ENCODE results near the gene ARL5C. TPM values are rescaled to one million over a fixed set of nuclear protein-coding genes. Genes with fewer than 3 reads are reported as not detected.
"Not testable (repeated sequence)": the region's sequence is repeated elsewhere in the genome, so short reads cannot be mapped to it uniquely, and the experiment has no call there.

The ARL5C gene
- total RNA-seq, 1 experiment from 2014 or later: not detected

- DNase-seq (ENCODE audit: low spot score); ATAC-seq; H3K9me3 Mint-ChIP-seq; POLR2A ChIA-PET; H3K4me3 Mint-ChIP-seq; H3K36me3 Mint-ChIP-seq; H3K27ac Mint-ChIP-seq: not testable (repeated sequence)
- Mint-ChIP-seq H3K27me3 (ENCODE audit: low read depth) (peaks cover 61% of the 10 kb centered on the region), H3K4me1 (peaks cover 30% of the 10 kb centered on the region)
- CTCF ChIA-PET: interaction anchor here (1.0 to 4.7 kb wide), 4 partner anchors 16 to 185 kb away, joined by 3 to 53 read pairs (median 7); no protein-coding TSS in a partner anchor
- TF ChIP-seq NFYB (CRISPR knock-in tag; conservative IDR thresholded peaks at IDR 0.05; ENCODE audit: low read depth): peak; percentile 43; the same call in 1 of the 2 replicates
These were observed 2.5 kb upstream of the ARL5C start for GRCh38 chr17:39168503-39168902.

- TF ChIP-seq IRF1 (CRISPR knock-in tag; IDR thresholded peaks at IDR 0.05) (no peak), NFYB (CRISPR knock-in tag; conservative IDR thresholded peaks at IDR 0.05; ENCODE audit: low read depth) (no peak), ATF1 (CRISPR knock-in tag; IDR thresholded peaks at IDR 0.05) (no peak), AR (CRISPR knock-in tag; IDR thresholded peaks at IDR 0.05) (no peak), NR2C2 (CRISPR knock-in tag; IDR thresholded peaks at IDR 0.05) (no peak), NFATC4 (CRISPR knock-in tag; IDR thresholded peaks at IDR 0.05) (no peak), OVOL2 (CRISPR knock-in tag; IDR thresholded peaks at IDR 0.05; ENCODE audit: borderline replicate concordance) (no peak), ZNF423 (CRISPR knock-in tag; IDR thresholded peaks at IDR 0.05) (no peak), ZNF317 (CRISPR knock-in tag; IDR thresholded peaks at IDR 0.05; ENCODE audit: borderline replicate concordance, low read depth) (no peak), GTF2I (CRISPR knock-in tag; conservative IDR thresholded peaks at IDR 0.05) (no peak), FOXJ3 (CRISPR knock-in tag; IDR thresholded peaks at IDR 0.05; ENCODE audit: borderline replicate concordance) (no peak)
- TF ChIP-seq, protein P1, sequence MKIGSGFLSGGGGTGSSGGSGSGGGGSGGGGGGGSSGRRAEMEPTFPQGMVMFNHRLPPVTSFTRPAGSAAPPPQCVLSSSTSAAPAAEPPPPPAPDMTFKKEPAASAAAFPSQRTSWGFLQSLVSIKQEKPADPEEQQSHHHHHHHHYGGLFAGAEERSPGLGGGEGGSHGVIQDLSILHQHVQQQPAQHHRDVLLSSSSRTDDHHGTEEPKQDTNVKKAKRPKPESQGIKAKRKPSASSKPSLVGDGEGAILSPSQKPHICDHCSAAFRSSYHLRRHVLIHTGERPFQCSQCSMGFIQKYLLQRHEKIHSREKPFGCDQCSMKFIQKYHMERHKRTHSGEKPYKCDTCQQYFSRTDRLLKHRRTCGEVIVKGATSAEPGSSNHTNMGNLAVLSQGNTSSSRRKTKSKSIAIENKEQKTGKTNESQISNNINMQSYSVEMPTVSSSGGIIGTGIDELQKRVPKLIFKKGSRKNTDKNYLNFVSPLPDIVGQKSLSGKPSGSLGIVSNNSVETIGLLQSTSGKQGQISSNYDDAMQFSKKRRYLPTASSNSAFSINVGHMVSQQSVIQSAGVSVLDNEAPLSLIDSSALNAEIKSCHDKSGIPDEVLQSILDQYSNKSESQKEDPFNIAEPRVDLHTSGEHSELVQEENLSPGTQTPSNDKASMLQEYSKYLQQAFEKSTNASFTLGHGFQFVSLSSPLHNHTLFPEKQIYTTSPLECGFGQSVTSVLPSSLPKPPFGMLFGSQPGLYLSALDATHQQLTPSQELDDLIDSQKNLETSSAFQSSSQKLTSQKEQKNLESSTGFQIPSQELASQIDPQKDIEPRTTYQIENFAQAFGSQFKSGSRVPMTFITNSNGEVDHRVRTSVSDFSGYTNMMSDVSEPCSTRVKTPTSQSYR (CRISPR knock-in tag; IDR thresholded peaks at IDR 0.05): no peak
- TF ChIP-seq, protein P2, sequence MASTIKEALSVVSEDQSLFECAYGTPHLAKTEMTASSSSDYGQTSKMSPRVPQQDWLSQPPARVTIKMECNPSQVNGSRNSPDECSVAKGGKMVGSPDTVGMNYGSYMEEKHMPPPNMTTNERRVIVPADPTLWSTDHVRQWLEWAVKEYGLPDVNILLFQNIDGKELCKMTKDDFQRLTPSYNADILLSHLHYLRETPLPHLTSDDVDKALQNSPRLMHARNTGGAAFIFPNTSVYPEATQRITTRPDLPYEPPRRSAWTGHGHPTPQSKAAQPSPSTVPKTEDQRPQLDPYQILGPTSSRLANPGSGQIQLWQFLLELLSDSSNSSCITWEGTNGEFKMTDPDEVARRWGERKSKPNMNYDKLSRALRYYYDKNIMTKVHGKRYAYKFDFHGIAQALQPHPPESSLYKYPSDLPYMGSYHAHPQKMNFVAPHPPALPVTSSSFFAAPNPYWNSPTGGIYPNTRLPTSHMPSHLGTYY (CRISPR knock-in tag; IDR thresholded peaks at IDR 0.05): no peak
- TF ChIP-seq, protein P3, sequence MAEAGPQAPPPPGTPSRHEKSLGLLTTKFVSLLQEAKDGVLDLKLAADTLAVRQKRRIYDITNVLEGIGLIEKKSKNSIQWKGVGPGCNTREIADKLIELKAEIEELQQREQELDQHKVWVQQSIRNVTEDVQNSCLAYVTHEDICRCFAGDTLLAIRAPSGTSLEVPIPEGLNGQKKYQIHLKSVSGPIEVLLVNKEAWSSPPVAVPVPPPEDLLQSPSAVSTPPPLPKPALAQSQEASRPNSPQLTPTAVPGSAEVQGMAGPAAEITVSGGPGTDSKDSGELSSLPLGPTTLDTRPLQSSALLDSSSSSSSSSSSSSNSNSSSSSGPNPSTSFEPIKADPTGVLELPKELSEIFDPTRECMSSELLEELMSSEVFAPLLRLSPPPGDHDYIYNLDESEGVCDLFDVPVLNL (CRISPR knock-in tag; IDR thresholded peaks at IDR 0.05; ENCODE audit: borderline replicate concordance, low read depth): no peak
- TF ChIP-seq, protein P4, sequence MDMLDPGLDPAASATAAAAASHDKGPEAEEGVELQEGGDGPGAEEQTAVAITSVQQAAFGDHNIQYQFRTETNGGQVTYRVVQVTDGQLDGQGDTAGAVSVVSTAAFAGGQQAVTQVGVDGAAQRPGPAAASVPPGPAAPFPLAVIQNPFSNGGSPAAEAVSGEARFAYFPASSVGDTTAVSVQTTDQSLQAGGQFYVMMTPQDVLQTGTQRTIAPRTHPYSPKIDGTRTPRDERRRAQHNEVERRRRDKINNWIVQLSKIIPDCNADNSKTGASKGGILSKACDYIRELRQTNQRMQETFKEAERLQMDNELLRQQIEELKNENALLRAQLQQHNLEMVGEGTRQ (CRISPR knock-in tag; IDR thresholded peaks at IDR 0.05): no peak
- TF ChIP-seq, protein P5, sequence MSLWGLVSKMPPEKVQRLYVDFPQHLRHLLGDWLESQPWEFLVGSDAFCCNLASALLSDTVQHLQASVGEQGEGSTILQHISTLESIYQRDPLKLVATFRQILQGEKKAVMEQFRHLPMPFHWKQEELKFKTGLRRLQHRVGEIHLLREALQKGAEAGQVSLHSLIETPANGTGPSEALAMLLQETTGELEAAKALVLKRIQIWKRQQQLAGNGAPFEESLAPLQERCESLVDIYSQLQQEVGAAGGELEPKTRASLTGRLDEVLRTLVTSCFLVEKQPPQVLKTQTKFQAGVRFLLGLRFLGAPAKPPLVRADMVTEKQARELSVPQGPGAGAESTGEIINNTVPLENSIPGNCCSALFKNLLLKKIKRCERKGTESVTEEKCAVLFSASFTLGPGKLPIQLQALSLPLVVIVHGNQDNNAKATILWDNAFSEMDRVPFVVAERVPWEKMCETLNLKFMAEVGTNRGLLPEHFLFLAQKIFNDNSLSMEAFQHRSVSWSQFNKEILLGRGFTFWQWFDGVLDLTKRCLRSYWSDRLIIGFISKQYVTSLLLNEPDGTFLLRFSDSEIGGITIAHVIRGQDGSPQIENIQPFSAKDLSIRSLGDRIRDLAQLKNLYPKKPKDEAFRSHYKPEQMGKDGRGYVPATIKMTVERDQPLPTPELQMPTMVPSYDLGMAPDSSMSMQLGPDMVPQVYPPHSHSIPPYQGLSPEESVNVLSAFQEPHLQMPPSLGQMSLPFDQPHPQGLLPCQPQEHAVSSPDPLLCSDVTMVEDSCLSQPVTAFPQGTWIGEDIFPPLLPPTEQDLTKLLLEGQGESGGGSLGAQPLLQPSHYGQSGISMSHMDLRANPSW (CRISPR knock-in tag; conservative IDR thresholded peaks at IDR 0.05; ENCODE audit: low read depth): no peak
- POLR2A ChIA-PET: interaction anchor here (0.5 to 0.6 kb wide), 2 partner anchors 75 to 1773 kb away, joined by 3 read pairs; no protein-coding TSS in a partner anchor
- ATAC-seq (no peak), DNase-seq (ENCODE audit: low spot score) (no peak)
- H3K36me3 Mint-ChIP-seq: peaks cover 6% of the 10 kb centered on the region
- H3K4me1 Mint-ChIP-seq: peaks cover 27% of the 10 kb centered on the region
- H3K4me3 Mint-ChIP-seq: no peak overlapping the region
- peaks cover 9% of the 10 kb centered on the region for H3K9me3 Mint-ChIP-seq
- CTCF ChIA-PET: interaction anchor here (0.7 to 7.0 kb wide), 5 partner anchors 7 to 184 kb away, joined by 3 to 284 read pairs (median 53); partner anchors contain the start of gene PLXDC1
- peaks cover 62% of the 10 kb centered on the region for H3K27me3 Mint-ChIP-seq (ENCODE audit: low read depth)
- H3K27ac Mint-ChIP-seq: no peak overlapping the region
These were observed 1.5 kb upstream of the ARL5C start for GRCh38 chr17:39167476-39167875.

Data from WTC11 (cell line).